ENCODE data around the gene MARCO. TPM values are rescaled to one million over a fixed set of nuclear protein-coding genes. Genes with fewer than 3 reads are reported as not detected.

The MARCO gene
- total and polyA plus RNA-seq, 2 donors (not counting 1 experiment from before 2014, with no cell fraction given) = 0.04 TPM; not detected in 1

- WGBS (ENCODE audit: insufficient coverage) = 80% methylated on average over 7 of the region's 7 CpGs
- intact Hi-C loops (cut with micrococcal nuclease) = no loop called here
- Histone ChIP-seq H3K79me2 (ENCODE audit: control insufficient read depth, insufficient read depth, low read length) (no peaks in the 10 kb centered on the region), H3K27ac (ENCODE audit: low read length in 2 of 2) (no peak overlapping the region), H3K4me3 (ENCODE audit: control extremely low read depth in 1 of 5, extremely low read depth in 1 of 5, insufficient read depth in 1 of 5, low read depth in 2 of 5, low read length in 4 of 5) (no peak overlapping the region), H3K4me2 (replicated peaks; ENCODE audit: low read depth, low read length, poor library complexity, severe bottlenecking) (no peak overlapping the region), H3K9ac (ENCODE audit: low read length) (no peak overlapping the region), H3K27me3 (replicated peaks in 1 of 4; ENCODE audit: control extremely low read depth in 1 of 4, control insufficient read depth in 3 of 4, insufficient read depth in 4 of 4, low read length in 3 of 4) (peaks cover 0 to 19% (median 0%) of the 10 kb centered on the region in 4 experiments), H3K36me3 (replicated peaks in 1 of 2; ENCODE audit: control extremely low read depth in 1 of 2, control insufficient read depth in 1 of 2, extremely low read depth in 1 of 2, insufficient read depth in 2 of 2, low read length in 1 of 2) (no peaks in the 10 kb centered on the region), H3K9me3 (ENCODE audit: control extremely low read depth in 1 of 3, control insufficient read depth in 2 of 3, insufficient read depth in 1 of 3, low read length in 2 of 3) (peaks cover 0 to 18% (median 0%) of the 10 kb centered on the region in 3 donors), H4K20me1 (ENCODE audit: control insufficient read depth, insufficient read depth, low read length, poor library complexity, severe bottlenecking) (no peaks in the 10 kb centered on the region), H2AFZ (ENCODE audit: insufficient read depth, low read depth, low read length, poor library complexity, severe bottlenecking) (no peak overlapping the region), H3K4me1 (ENCODE audit: control insufficient read depth in 2 of 2, insufficient read depth in 2 of 2, low read length in 2 of 2) (no peaks in the 10 kb centered on the region)
- POLR2A ChIA-PET = no interaction called here
- Mint-ChIP-seq H3K27me3 (peaks cover 34% of the 10 kb centered on the region), H3K4me3 (no peak overlapping the region), H3K9me3 (ENCODE audit: insufficient read depth) (no peaks in the 10 kb centered on the region), H3K27ac (no peak overlapping the region), H3K4me1 (no peaks in the 10 kb centered on the region)
- CTCF ChIA-PET = no interaction called here
- no peak for ATAC-seq (ENCODE audit: low read depth)
- no peak for TF ChIP-seq EZH2 (IDR thresholded peaks at IDR 0.05; ENCODE audit: borderline replicate concordance, insufficient read depth, low read depth, low read length, poor library complexity, severe bottlenecking)
- no peak for TF ChIP-seq CTCF (IDR thresholded peaks at IDR 0.05)
- DNase-seq = no peak
These were observed 64.4 kb downstream of the MARCO start for GRCh38 chr2:119006441-119006840.

- Histone ChIP-seq H3K9ac (ENCODE audit: low read length) (no peak overlapping the region), H3K36me3 (replicated peaks in 1 of 2; ENCODE audit: control extremely low read depth in 1 of 2, control insufficient read depth in 1 of 2, extremely low read depth in 1 of 2, insufficient read depth in 2 of 2, low read length in 1 of 2) (no peaks in the 10 kb centered on the region), H3K79me2 (ENCODE audit: control insufficient read depth, insufficient read depth, low read length) (no peaks in the 10 kb centered on the region), H4K20me1 (ENCODE audit: control insufficient read depth, insufficient read depth, low read length, poor library complexity, severe bottlenecking) (no peaks in the 10 kb centered on the region), H3K4me3 (ENCODE audit: control extremely low read depth in 1 of 5, extremely low read depth in 1 of 5, insufficient read depth in 1 of 5, low read depth in 2 of 5, low read length in 4 of 5) (no peak overlapping the region), H3K4me2 (replicated peaks; ENCODE audit: low read depth, low read length, poor library complexity, severe bottlenecking) (no peak overlapping the region), H3K4me1 (ENCODE audit: control insufficient read depth in 2 of 2, insufficient read depth in 2 of 2, low read length in 2 of 2) (no peaks in the 10 kb centered on the region), H3K27me3 (replicated peaks in 1 of 4; ENCODE audit: control extremely low read depth in 1 of 4, control insufficient read depth in 3 of 4, insufficient read depth in 4 of 4, low read length in 3 of 4) (peaks cover 0 to 24% (median 0%) of the 10 kb centered on the region in 4 experiments), H3K27ac (ENCODE audit: low read length in 2 of 2) (no peak overlapping the region), H3K9me3 (ENCODE audit: control extremely low read depth in 1 of 3, control insufficient read depth in 2 of 3, insufficient read depth in 1 of 3, low read length in 2 of 3) (peaks cover 0 to 18% (median 0%) of the 10 kb centered on the region in 3 donors), H2AFZ (ENCODE audit: insufficient read depth, low read depth, low read length, poor library complexity, severe bottlenecking) (no peak overlapping the region)
- Mint-ChIP-seq H3K9me3 (ENCODE audit: insufficient read depth) (no peaks in the 10 kb centered on the region), H3K4me3 (no peak overlapping the region), H3K4me1 (no peaks in the 10 kb centered on the region), H3K27me3 (peaks cover 45% of the 10 kb centered on the region), H3K27ac (no peak overlapping the region)
- ChIA-PET POLR2A (no interaction called here), CTCF (interaction anchor here (0.5 kb wide), 1 partner anchor 1222 kb away, joined by 4 read pairs; no protein-coding TSS in a partner anchor)
- intact Hi-C loops (cut with micrococcal nuclease) = no loop called here
- no peak for TF ChIP-seq CTCF (IDR thresholded peaks at IDR 0.05)
- no peak for TF ChIP-seq EZH2 (IDR thresholded peaks at IDR 0.05; ENCODE audit: borderline replicate concordance, insufficient read depth, low read depth, low read length, poor library complexity, severe bottlenecking)
- ATAC-seq (ENCODE audit: low read depth) = no peak
- 100% methylated on average over 1 of the region's 2 CpGs for WGBS (ENCODE audit: insufficient coverage)
- no peak for DNase-seq
These were observed 66.1 kb downstream of the MARCO start for GRCh38 chr2:119008108-119008507.

All from B cell (primary cell).